ENCODE results near the gene FAM133A.

FAM133A gene

GRCh38 chrX:93673869-93674271 is at the start of gene FAM133A:
Gene FAM133A (plus strand): TSS chrX:93674206. CDS start chrX:93709420, 35,214 bp downstream.
- FAIRE-seq (no peak), DNase-seq (ENCODE audit: extremely low spot score, insufficient read length, low read depth) (no peak)

GRCh38 chrX:93637591-93637990 is 36.4 kb upstream of the FAM133A start:
- DNase-seq (ENCODE audit: extremely low spot score, insufficient read length, low read depth) (no peak), FAIRE-seq (no peak)

GRCh38 chrX:93649381-93649780 is 24.6 kb upstream of the FAM133A start:
- FAIRE-seq (no peak), DNase-seq (ENCODE audit: extremely low spot score, insufficient read length, low read depth) (no peak)

- no peak for DNase-seq (ENCODE audit: extremely low spot score, insufficient read length, low read depth)
- FAIRE-seq, result no peak
Measured at GRCh38 chrX:93660575-93660974, 13.4 kb upstream of the FAM133A start.

GRCh38 chrX:93673056-93673868 is 744 bp upstream of the FAM133A start, which contains the start of gene NAP1L3:
Gene NAP1L3 (minus strand): TSS chrX:93673578. CDS start chrX:93673304, 274 bp downstream.
- FAIRE-seq (no peak), DNase-seq (ENCODE audit: extremely low spot score, insufficient read length, low read depth) (no peak)

GRCh38 chrX:93695981-93696380 is 22.0 kb downstream of the FAM133A start:
- no peak for FAIRE-seq
- DNase-seq (ENCODE audit: extremely low spot score, insufficient read length, low read depth), result no peak

GRCh38 chrX:93703701-93704100 is 29.7 kb downstream of the FAM133A start:
- no peak for FAIRE-seq
- DNase-seq (ENCODE audit: extremely low spot score, insufficient read length, low read depth), result no peak

- no peak for FAIRE-seq
Measured at GRCh38 chrX:93711076-93711475, 37.1 kb downstream of the FAM133A start.

GRCh38 chrX:93741811-93742210 is 67.8 kb downstream of the FAM133A start:
- FAIRE-seq (no peak), DNase-seq (ENCODE audit: extremely low spot score, insufficient read length, low read depth) (no peak)

More at GRCh38 chrX:93711076-93711475, 37.1 kb downstream of the FAM133A start:
- DNase-seq (ENCODE audit: extremely low spot score, insufficient read length, low read depth), result no peak

GRCh38 chrX:93760163-93760562 is 86.2 kb downstream of the FAM133A start:
- FAIRE-seq, result no peak
- DNase-seq (ENCODE audit: extremely low spot score, insufficient read length, low read depth), result no peak
